Measurements from ENCODE around the gene CNN1.

- TF ChIP-seq, protein P1, sequence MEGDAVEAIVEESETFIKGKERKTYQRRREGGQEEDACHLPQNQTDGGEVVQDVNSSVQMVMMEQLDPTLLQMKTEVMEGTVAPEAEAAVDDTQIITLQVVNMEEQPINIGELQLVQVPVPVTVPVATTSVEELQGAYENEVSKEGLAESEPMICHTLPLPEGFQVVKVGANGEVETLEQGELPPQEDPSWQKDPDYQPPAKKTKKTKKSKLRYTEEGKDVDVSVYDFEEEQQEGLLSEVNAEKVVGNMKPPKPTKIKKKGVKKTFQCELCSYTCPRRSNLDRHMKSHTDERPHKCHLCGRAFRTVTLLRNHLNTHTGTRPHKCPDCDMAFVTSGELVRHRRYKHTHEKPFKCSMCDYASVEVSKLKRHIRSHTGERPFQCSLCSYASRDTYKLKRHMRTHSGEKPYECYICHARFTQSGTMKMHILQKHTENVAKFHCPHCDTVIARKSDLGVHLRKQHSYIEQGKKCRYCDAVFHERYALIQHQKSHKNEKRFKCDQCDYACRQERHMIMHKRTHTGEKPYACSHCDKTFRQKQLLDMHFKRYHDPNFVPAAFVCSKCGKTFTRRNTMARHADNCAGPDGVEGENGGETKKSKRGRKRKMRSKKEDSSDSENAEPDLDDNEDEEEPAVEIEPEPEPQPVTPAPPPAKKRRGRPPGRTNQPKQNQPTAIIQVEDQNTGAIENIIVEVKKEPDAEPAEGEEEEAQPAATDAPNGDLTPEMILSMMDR (IDR thresholded peaks at IDR 0.05) = no peak
- TF ChIP-seq POLR2A (IDR thresholded peaks at IDR 0.05) = no peak
Measured at GRCh38 chr19:11570039-11570462, 31.4 kb downstream of the CNN1 start.

All from Peyer's patch (tissue), 4 donors.